Tongue (tissue), 2 donors: ENCODE results near the gene TRIP11. TPM values are rescaled to one million over a fixed set of nuclear protein-coding genes. Genes with fewer than 3 reads are reported as not detected.
"Not testable (repeated sequence)": the region's sequence is repeated elsewhere in the genome, so short reads cannot be mapped to it uniquely, and the experiment has no call there.

ENCODE experiments used
- DNase-seq: peaks from one replicate; pipeline ENCODE4 v3.0.0-alpha.2; 2015
- total RNA-seq: library from RNA; depleted of rRNA; stranded (reverse); fragments of >200 nt; gene quantifications from one replicate; pipeline ENCODE4 v1.2.3, GENCODE V29; 2014

The TRIP11 gene
- total RNA-seq: 64.5 TPM

GRCh38 chr14:92039719-92040430, at the start of gene TRIP11:
Gene TRIP11, minus strand, starts transcription at chr14:92040059. Its CDS starts 374 bp downstream, at chr14:92039685.
- peak; percentile 97 for DNase-seq

- DNase-seq: no peak
These were observed 48.6 kb upstream of the TRIP11 start for GRCh38 chr14:92088494-92088893.

- DNase-seq: no peak
These were observed 34.7 kb upstream of the TRIP11 start for GRCh38 chr14:92074555-92074954.

GRCh38 chr14:92058006-92058917, 18.4 kb upstream of the TRIP11 start:
- DNase-seq: no peak

- no peak for DNase-seq
These were observed 9.9 kb upstream of the TRIP11 start for GRCh38 chr14:92049781-92050180.

GRCh38 chr14:92049221-92049620, 9.4 kb upstream of the TRIP11 start:
- not testable (repeated sequence) for DNase-seq

GRCh38 chr14:92045904-92046303, 6.0 kb upstream of the TRIP11 start:
- not testable (repeated sequence) for DNase-seq

GRCh38 chr14:92041766-92042165, 1.9 kb upstream of the TRIP11 start:
- DNase-seq: not testable (repeated sequence)

GRCh38 chr14:92041203-92041602, 1.3 kb upstream of the TRIP11 start:
- no peak for DNase-seq

GRCh38 chr14:92040431-92041051, 682 bp upstream of the TRIP11 start:
- DNase-seq: peak; percentile 48

- peak; percentile 88 for DNase-seq
These were observed 668 bp downstream of the TRIP11 start for GRCh38 chr14:92039063-92039718.

GRCh38 chr14:92037989-92038388, 1.9 kb downstream of the TRIP11 start:
- DNase-seq: no peak

GRCh38 chr14:92035890-92036289, 4.0 kb downstream of the TRIP11 start:
- DNase-seq: no peak

GRCh38 chr14:92033906-92034687, 5.8 kb downstream of the TRIP11 start:
- no peak for DNase-seq

GRCh38 chr14:92033433-92033832, 6.4 kb downstream of the TRIP11 start:
- no peak for DNase-seq

GRCh38 chr14:92026548-92027190, 13.2 kb downstream of the TRIP11 start:
- no peak for DNase-seq

GRCh38 chr14:92022036-92022435, 17.8 kb downstream of the TRIP11 start:
- DNase-seq: no peak

GRCh38 chr14:92021523-92021922, 18.3 kb downstream of the TRIP11 start:
- DNase-seq: no peak

GRCh38 chr14:92014040-92014439, 25.8 kb downstream of the TRIP11 start:
- no peak for DNase-seq

- no peak for DNase-seq
These were observed 27.6 kb downstream of the TRIP11 start for GRCh38 chr14:92012121-92012748.
